ENCODE data around the gene CD1C.
"Not testable (repeated sequence)": the region's sequence is repeated elsewhere in the genome, so short reads cannot be mapped to it uniquely, and the experiment has no call there.

The CD1C gene

DNA sequence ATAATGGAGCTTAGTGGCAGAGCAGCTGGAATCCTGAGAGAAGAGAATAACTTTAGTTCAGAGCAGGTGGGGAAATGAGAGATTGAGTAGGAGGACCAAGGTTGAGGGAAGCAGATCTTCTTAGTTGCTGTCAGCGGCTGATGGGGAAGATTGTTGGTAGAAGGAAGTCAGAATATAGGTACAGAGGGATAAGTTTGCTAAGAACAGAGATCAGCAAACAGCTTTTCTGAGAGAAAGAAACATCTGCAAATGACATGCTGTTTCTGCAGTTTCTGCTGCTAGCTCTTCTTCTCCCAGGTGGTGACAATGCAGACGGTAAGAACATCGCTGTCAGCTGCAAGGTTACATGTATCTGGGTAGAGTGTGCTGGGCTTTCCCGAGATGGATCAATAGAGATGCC lies at the start of gene CD1C:
CD1C (plus strand) TSS at position 113 of the 400 bp plus-strand sequence; CDS start at position 255, 142 bp downstream.
- DNase-seq = no peak

- peak; percentile 16 for DNase-seq
These were observed 43.1 kb upstream of the CD1C start for GRCh38 chr1:158246650-158247049.

DNA sequence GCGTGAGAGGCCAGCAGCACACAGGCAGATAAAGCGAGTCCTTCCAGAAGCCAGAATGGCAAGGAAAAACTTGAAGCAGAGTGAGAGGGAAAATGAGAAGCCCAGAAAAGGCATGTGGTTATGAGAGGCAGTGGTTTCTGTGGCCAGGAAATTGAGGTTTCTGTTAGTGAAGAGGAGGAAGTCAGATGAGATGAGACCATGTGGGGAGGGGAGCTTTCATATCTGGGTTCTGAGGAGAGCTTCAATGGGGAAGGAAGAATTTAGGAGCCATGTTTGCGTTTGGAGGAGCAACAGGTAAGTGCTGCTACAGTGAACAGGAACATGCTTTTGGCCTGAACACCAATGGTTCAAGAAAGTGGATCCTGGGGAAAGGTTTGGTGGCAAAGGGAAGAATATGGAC lies 41.6 kb upstream of the CD1C start:
- DNase-seq = peak; percentile 65

GRCh38 chr1:158248771-158249170 lies 41.0 kb upstream of the CD1C start:
- no peak for DNase-seq

- DNase-seq = no peak
These were observed 40.1 kb upstream of the CD1C start for GRCh38 chr1:158249646-158250045.

DNA sequence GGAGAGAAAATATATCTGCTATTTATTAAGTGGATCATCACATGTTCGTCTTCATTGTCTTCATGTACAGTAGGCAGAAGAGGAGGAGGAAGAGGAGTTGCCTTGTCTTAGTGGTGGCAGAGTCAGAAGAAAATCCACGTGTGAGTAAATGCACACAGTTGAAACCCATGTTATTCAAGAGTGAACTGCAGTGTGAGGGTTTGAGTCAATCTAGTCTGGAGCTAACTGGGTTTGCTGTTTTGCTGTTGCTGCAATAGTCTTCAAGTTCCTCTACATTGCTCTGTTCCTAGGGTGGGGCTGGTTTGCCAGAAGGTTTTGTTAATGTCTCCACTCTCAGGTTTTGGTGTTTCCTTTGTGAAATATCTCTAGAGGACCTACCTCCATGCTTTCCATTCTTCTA lies 38.6 kb upstream of the CD1C start:
- DNase-seq = no peak

- no peak for DNase-seq
These were observed 34.1 kb upstream of the CD1C start for GRCh38 chr1:158255656-158256055.

DNA sequence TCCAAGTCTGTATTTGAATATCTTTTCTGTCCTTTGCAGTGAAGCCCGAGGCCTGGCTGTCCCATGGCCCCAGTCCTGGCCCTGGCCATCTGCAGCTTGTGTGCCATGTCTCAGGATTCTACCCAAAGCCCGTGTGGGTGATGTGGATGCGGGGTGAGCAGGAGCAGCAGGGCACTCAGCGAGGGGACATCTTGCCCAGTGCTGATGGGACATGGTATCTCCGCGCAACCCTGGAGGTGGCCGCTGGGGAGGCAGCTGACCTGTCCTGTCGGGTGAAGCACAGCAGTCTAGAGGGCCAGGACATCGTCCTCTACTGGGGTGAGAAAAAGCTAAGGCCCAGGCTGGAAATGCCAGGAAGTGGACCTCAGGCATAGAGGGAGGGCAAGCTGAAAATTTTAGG lies 33.0 kb upstream of the CD1C start:
- DNase-seq = not testable (repeated sequence)

DNA sequence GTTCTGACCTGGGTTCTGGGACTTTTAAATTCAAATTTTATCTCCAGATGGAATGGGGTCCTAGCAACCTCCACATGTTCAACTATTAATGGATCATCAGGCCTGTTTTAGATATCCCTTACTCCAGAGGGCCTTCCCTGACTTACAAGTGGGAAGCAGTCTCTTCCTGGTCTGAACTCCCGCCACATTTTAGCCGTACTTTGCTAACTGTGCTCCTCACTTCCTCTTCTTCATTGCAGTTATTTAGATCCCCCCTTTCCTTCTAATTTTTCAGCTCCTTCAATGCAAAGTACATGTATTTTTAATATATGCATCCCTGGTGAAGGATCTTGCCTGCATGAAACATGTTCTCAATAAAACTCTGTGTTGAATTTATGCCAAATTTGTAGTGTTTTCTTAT lies 31.8 kb upstream of the CD1C start:
- no peak for DNase-seq

GRCh38 chr1:158259117-158259516 lies 30.6 kb upstream of the CD1C start:
- no peak for DNase-seq

- DNase-seq = no peak
These were observed 17.0 kb upstream of the CD1C start for GRCh38 chr1:158272681-158273080.

GRCh38 chr1:158274797-158275196 lies 14.9 kb upstream of the CD1C start:
- DNase-seq = no peak

DNA sequence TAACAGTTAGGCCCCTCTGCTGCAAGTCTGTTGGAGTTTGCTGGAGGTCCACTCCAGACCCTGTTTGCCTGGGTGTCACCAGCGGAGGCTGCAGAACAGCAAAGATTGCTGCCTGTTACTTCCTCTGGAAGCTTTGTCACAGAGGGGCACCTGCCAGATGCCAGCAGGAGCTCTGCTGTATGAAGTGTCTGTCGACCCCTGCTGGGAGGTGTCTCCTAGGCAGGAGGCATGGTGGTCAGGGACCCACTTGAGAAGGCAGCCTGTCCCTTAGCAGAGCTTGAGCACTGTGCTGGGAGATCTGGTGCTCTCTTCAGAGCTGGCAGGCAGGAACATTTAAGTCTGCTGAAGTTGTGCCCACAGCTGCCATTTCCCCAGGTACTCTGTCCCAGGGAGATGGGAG lies 7.3 kb upstream of the CD1C start:
- DNase-seq = not testable (repeated sequence)

DNA sequence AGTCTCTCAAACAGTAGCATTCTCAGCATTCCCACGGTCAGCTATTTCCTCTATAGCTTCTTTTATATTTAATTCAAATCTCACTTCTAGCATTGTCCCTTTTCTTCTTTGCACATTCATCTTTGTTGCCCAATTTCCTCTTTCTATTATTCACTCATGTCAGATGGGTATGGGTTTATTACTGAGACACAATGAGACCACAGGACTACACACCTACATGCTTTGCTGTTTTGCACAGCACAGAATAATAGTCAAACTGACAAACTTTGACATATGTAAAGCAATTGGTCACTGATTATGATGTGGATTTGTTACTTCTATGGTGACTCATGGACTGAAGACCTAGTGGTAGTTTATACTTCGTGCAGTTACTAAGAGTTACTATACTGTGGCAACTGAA lies 5.8 kb upstream of the CD1C start:
- DNase-seq = no peak

DNA sequence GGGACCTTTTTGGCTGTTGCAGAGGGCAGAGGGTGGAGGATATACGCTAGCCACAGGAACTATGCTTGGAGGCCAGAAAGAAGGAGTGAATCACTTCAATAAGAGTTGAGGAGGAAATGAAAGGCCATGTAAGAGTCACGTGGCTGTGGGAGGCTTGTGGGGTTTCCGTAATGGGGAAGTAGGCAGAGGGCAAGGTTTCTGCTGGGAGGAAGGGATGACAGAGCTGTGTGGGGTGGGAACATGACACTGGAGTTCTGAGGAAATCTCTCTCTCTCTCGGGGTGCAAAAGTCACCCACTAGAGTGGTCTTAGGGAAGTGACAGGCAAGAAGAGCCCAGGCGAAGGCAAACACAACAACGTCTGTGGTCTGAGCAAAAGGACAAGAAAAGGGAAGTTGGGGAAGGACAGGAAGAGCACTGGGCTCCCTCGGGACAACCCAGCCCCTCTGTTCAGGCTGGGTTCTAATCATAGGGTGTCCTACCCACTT lies 3.9 kb upstream of the CD1C start:
- peak; percentile 25 for DNase-seq

GRCh38 chr1:158286487-158286886 lies 3.2 kb upstream of the CD1C start:
- DNase-seq = no peak

DNA sequence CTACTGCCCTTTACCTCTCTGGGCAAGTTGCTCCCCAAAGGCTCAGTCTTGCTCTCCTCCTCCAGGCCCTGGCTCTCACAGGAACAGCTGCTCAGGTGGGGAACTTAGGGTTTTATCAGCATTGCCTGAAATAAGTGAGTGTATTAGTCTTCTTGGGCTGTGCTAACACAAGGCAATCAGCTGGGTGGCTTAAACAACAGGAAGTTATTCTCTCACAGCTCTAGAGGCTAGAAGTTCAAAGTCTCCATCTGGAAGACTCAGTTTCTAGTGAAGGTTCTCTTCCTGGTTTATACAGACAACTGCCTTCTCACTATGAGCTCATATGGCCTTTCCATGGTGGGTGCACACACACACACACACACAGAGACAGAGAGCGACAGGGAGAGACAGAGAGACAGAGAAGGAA lies 2.8 kb upstream of the CD1C start:
- DNase-seq = no peak

GRCh38 chr1:158290321-158290844 lies 660 bp downstream of the CD1C start:
- no peak for DNase-seq

DNA sequence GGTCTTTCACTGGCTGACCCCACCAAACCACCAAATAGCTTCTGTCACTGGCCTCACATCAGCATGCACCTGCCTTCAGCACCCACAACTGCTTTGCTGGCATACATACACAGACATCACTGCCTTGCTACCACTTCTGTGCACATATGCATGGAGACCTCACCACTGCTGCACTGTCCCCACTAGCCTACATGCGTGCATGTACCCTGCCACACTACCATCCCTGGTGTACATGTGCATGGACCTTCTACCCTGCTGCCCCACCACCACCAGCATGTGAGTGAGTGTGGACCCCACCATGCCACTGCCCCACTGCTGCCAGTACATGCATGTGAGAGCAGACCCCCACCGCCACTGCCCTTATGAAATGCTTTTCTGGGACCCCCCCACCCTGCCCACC lies 6.1 kb downstream of the CD1C start:
- no peak for DNase-seq

- no peak for DNase-seq
These were observed 20.9 kb downstream of the CD1C start for GRCh38 chr1:158310623-158311022.

DNA sequence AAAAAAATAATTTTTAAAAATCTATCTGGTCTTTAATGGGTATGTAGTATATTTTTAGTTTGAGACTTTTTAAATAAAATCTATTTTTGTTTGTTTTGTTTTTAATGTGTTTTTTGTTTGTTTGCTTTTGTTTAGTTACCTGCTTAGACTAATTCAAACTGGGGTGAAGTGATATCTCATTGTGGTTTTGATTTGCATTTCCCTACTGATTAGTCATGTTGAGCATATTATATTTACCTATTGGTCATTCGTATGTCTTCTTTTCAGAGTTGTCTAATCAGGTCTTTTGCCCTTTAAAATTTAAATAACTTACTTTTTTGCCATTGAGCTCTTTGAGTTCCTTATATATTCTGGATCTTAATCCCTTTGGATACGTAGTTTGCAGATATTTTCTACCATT lies 21.3 kb downstream of the CD1C start:
- no peak for DNase-seq

DNA sequence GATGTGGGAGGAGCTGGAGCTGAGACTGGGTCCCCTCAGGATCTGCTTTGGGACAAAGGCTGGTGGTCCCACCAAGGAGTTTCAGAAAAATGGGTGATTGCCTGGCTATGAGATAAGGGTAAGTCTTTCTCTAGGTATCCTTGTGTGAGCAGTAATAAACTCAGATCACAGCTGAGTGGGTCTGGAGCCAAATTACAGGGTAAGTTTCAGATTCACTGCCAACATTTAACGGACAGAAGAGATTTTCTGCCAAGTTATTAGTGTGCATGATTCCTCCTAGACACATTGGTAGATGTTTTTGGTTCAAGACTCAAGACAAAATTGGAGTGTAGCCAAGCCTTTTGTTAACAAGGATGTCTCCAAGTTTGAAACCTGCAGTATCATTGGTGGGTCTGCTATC lies 34.1 kb downstream of the CD1C start:
- DNase-seq = no peak

GRCh38 chr1:158324395-158324794 lies 34.7 kb downstream of the CD1C start:
- no peak for DNase-seq

DNA sequence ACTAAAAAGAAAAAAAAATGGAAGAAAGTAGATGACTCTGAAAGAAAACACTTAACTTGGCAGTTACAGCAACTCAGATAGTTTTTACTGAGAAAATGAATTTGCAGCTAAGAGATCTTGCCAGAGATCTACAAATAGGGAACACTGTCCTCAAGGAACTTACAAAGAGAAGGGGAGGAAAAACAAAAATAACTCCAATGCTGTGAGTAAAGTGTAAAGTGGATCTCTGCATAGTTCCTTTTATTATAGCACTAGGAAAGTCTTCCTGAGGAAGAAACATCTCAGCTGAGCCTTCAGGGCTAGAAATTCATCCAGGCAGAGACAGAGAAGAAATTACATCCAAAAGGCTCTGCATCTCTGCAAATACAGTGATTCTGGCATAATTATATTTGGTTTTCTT lies 37.8 kb downstream of the CD1C start:
- no peak for DNase-seq

DNA sequence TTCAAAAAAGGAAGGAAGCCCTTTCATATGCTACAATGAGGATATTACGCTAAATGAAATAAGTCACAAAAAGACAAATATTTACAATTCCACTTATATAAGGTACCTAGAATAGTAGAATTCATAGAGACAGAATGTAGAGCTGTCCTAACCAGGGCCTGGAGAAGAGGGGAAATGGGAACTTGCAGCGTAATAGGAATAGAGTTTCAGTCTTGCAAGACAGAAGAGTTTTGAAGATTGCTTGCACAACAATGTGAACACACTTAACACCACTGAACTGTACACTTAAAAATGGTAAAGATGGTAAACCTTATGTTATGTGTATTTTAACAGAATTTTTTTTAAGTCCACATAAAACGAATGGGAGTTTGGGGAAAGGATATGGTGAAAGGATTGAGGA lies 38.7 kb downstream of the CD1C start:
- DNase-seq = no peak

DNA sequence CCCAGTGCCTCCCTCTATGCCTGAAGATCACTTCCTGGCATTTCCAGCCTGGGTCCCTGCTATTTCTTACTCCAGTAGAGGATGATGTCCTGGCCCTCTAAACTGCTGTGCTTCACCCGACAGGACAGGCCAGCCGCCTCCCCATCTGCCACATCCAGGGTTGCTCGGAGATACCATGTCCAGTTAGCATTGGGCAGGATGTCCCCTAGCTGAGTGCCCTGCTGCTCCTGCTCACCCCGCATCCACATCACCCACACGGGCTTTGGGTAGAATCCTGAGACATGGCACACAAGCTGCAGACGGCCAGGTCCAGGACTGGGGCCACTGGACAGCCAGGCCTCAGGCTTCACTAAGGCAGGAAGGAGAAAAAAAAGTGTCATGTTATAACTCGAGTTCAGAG lies 39.6 kb downstream of the CD1C start:
- no peak for DNase-seq

Data from CD4-positive, alpha-beta T cell treated with Interleukin-17A for 1 hour (primary cell).